Loucy (cell line): Measurements from ENCODE around the gene BIK.

Experiments
- H2AFZ ChIP-seq: fragments of 200-600 bp; sonication (generic); 2 replicates; pipeline ENCODE4 v1.6.0; 2016; ENCODE audit warnings: antibody characterized with exemption, mild to moderate bottlenecking, low read length, moderate library complexity
- H3F3A ChIP-seq: fragments of 200-600 bp; 2 replicates; pipeline ENCODE4 v1.6.0; 2016; ENCODE audit warnings: antibody characterized with exemption, low read depth, mild to moderate bottlenecking
- H3K27me3 ChIP-seq: fragments of 200-600 bp; sonication (generic); 2 replicates; pipeline ENCODE4 v1.6.1; 2014; ENCODE audit warnings: low read length, mild to moderate bottlenecking; ENCODE audit not compliant: insufficient read depth, poor library complexity, severe bottlenecking
- H3K36me3 ChIP-seq: fragments of 200-600 bp; sonication (generic); 2 replicates; pipeline ENCODE4 v1.6.1; 2016; ENCODE audit warnings: low read length; ENCODE audit not compliant: insufficient read depth
- H3K4me1 ChIP-seq: fragments of 200-600 bp; sonication (generic); 2 replicates; pipeline ENCODE4 v1.5.1; 2014; ENCODE audit warnings: low read length, mild to moderate bottlenecking; ENCODE audit not compliant: insufficient read depth, poor library complexity, severe bottlenecking
- H3K4me2 ChIP-seq: fragments of 200-600 bp; sonication (generic); 2 replicates; pipeline ENCODE4 v1.6.0; 2014; ENCODE audit warnings: antibody characterized with exemption, low read length, low read depth, mild to moderate bottlenecking; ENCODE audit not compliant: poor library complexity, severe bottlenecking
- H3K4me3 ChIP-seq: fragments of 200-600 bp; sonication (generic); 2 replicates; pipeline ENCODE4 v1.5.1; 2014; ENCODE audit warnings: low read length, mild to moderate bottlenecking, mixed read lengths; ENCODE audit not compliant: poor library complexity, severe bottlenecking
- H3K79me2 ChIP-seq: fragments of 200-600 bp; sonication (generic); 2 replicates; pipeline ENCODE4 v1.6.1; 2014; ENCODE audit warnings: low read length; ENCODE audit not compliant: insufficient read depth
- H3K9ac ChIP-seq: fragments of 200-600 bp; sonication (generic); 2 replicates; pipeline ENCODE4 v1.6.0; 2014; ENCODE audit warnings: mild to moderate bottlenecking, low read depth, low read length, moderate library complexity; ENCODE audit not compliant: poor library complexity, severe bottlenecking
- H3K9me2 ChIP-seq: fragments of 200-600 bp; sonication (generic); replicated peaks from 2 replicates; pipeline ENCODE4 v1.6.1; 2016; ENCODE audit warnings: low read depth, low read length, mixed read lengths
- H3K9me3 ChIP-seq: fragments of 200-600 bp; sonication (generic); 2 replicates; pipeline ENCODE4 v1.6.1; 2014; ENCODE audit warnings: mild to moderate bottlenecking, antibody characterized with exemption, low read length, low read depth; ENCODE audit not compliant: insufficient read depth
- H4K20me1 ChIP-seq: fragments of 200-600 bp; sonication (generic); 2 replicates; pipeline ENCODE4 v1.6.0; 2014; ENCODE audit warnings: antibody characterized with exemption, low read length, mild to moderate bottlenecking; ENCODE audit not compliant: insufficient read depth, poor library complexity, severe bottlenecking
- EZH2phosphoT487 ChIP-seq: fragments of 200-600 bp; IDR thresholded peaks from 2 replicates; pipeline ENCODE4 v1.6.1; 2018; ENCODE audit warnings: antibody characterized with exemption, mild to moderate bottlenecking, moderate library complexity, borderline replicate concordance
- TF ChIP-seq, protein P1 (sequence below): fragments of 200-600 bp; sonication (generic); conservative IDR thresholded peaks from 2 replicates; pipeline ENCODE4 v1.5.1; 2014; ENCODE audit warnings: mild to moderate bottlenecking, antibody characterized with exemption, low read length

The BIK gene

DNA sequence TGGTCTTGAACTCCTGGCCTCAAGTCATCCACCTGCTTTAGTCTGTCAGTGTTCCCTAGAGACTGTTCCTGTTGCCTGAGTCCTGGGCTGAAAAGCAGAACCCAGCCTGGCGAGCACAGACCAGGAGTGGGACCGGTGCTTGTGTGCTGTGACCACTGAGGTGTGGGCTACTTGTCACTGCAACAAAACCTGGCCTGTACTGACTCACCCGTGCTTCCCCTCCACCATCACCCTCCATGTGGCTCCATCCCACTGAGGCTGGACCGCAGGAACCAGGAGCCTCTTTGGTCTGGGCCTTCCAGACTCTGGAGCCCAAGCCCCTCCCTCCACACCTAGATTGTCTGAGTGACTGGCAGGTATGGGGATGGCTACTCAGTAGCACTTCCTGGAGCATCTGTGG is 24.0 kb downstream of the BIK start:
- no peak overlapping the region for H2AFZ ChIP-seq
- H3K36me3 ChIP-seq = peaks cover 19% of the 10 kb centered on the region; the same call in 1 of the 2 replicates
- no peak overlapping the region for H3K4me2 ChIP-seq
- no peaks in the 10 kb centered on the region for H3K9me2 ChIP-seq
- 0 out of 2 replicates have a peak, but pooled peaks cover under 1% of the 10 kb centered on the region for H3K79me2 ChIP-seq
- H3K4me3 ChIP-seq = no peak overlapping the region
- H3K4me1 ChIP-seq = peaks cover 2% of the 10 kb centered on the region
- no peaks in the 10 kb centered on the region for H3K9me3 ChIP-seq
- no peaks in the 10 kb centered on the region for H3F3A ChIP-seq
- H3K9ac ChIP-seq = no peak overlapping the region
- no peaks in the 10 kb centered on the region for H4K20me1 ChIP-seq
- TF ChIP-seq, protein P1, sequence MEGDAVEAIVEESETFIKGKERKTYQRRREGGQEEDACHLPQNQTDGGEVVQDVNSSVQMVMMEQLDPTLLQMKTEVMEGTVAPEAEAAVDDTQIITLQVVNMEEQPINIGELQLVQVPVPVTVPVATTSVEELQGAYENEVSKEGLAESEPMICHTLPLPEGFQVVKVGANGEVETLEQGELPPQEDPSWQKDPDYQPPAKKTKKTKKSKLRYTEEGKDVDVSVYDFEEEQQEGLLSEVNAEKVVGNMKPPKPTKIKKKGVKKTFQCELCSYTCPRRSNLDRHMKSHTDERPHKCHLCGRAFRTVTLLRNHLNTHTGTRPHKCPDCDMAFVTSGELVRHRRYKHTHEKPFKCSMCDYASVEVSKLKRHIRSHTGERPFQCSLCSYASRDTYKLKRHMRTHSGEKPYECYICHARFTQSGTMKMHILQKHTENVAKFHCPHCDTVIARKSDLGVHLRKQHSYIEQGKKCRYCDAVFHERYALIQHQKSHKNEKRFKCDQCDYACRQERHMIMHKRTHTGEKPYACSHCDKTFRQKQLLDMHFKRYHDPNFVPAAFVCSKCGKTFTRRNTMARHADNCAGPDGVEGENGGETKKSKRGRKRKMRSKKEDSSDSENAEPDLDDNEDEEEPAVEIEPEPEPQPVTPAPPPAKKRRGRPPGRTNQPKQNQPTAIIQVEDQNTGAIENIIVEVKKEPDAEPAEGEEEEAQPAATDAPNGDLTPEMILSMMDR = no peak
- TF ChIP-seq EZH2phosphoT487 = no peak
- H3K27me3 ChIP-seq = no peaks in the 10 kb centered on the region

DNA sequence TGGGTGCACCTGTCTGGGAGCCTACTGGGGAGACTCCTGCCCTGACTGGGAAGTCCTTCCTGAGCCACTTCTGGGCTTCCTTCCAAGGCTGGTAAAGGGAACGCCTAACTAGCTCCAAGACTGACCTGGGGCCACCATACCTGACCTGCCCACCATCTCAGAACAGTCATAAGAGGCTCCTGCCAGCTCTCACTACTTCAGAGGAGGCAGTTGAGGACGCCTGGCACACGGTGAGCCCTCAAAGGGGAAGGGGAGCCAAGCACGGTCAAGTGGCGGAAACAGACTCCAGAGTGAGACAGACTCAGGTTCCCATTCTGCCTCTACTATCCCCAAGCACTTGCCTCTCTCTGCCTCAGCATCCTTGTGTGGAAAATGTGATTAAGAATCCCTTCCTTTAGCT is 25.0 kb downstream of the BIK start:
- Histone ChIP-seq H3K9me3 (no peaks in the 10 kb centered on the region), H3F3A (no peaks in the 10 kb centered on the region), H3K9ac (no peak overlapping the region), H3K36me3 (peaks cover 19% of the 10 kb centered on the region; the same call in 1 of the 2 replicates), H3K79me2 (0 out of 2 replicates have a peak, but pooled peaks cover 5% of the 10 kb centered on the region), H2AFZ (no peak overlapping the region), H3K4me1 (no peaks in the 10 kb centered on the region), H3K4me2 (no peak overlapping the region), H3K9me2 (no peaks in the 10 kb centered on the region), H3K27me3 (no peaks in the 10 kb centered on the region), H3K4me3 (no peak overlapping the region), H4K20me1 (no peaks in the 10 kb centered on the region)
- TF ChIP-seq EZH2phosphoT487 = no peak
- TF ChIP-seq, protein P1 = no peak

DNA sequence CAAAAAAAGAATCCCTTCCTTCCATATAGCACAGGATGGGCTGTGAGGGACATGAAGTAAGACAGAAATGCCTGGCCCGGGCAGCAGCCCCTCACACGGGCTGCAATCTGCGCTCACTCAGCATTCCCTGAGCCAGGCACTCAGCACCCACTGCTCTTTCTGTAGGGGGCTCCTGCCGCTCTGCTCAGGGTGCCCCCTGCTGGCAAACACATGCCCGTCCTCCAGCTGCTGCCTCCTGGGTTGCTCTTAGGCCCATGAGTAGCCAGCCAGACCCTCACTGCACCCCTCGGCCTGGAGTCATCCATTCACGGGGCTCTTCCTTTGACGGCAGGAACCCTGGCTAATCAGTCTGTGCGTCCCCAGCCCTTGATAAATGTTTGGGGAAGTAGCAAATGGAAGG is 25.7 kb downstream of the BIK start:
- Histone ChIP-seq H3K4me1 (no peaks in the 10 kb centered on the region), H3K9me2 (no peaks in the 10 kb centered on the region), H3K36me3 (peaks cover 19% of the 10 kb centered on the region; the same call in 1 of the 2 replicates), H3K4me2 (no peak overlapping the region), H4K20me1 (no peaks in the 10 kb centered on the region), H3K9me3 (no peaks in the 10 kb centered on the region), H3K4me3 (no peak overlapping the region), H3K27me3 (no peaks in the 10 kb centered on the region), H3F3A (no peaks in the 10 kb centered on the region), H3K9ac (no peak overlapping the region), H3K79me2 (0 out of 2 replicates have a peak, but pooled peaks cover 12% of the 10 kb centered on the region), H2AFZ (no peak overlapping the region)
- TF ChIP-seq EZH2phosphoT487 = no peak
- TF ChIP-seq, protein P1 = peak; percentile 81
